ENCODE measurements around the gene ZNF593. TPM values are rescaled to one million over a fixed set of nuclear protein-coding genes. Genes with fewer than 3 reads are reported as not detected.
A peak's percentile ranks its signal among the peaks of the same experiment; 100 is the strongest.

The ZNF593 gene
- total RNA-seq, 2 donors from 2014 or later = 22.0 to 47.7 TPM

- no peak overlapping the region for H3K4me3 ChIP-seq
- no peaks in the 10 kb centered on the region for H3K27me3 ChIP-seq
- no peak overlapping the region for H3K27ac ChIP-seq
- no peaks in the 10 kb centered on the region for H3K9me3 ChIP-seq
- no peaks in the 10 kb centered on the region for H3K36me3 ChIP-seq
- intact Hi-C loops (cut with DNase I) = loop anchor here (5.0 to 10.0 kb wide), 2 partner anchors 52 to 165 kb away; no protein-coding TSS in a partner anchor
- H3K9ac ChIP-seq (ENCODE audit: low read depth in 2 of 2, low read length in 2 of 2) = no peak overlapping the region
- TF ChIP-seq CTCF (IDR thresholded peaks at IDR 0.05) = no peak
- H3K4me1 ChIP-seq = peaks cover 6% of the 10 kb centered on the region
- no peak for DNase-seq
These were observed 10.0 kb upstream of the ZNF593 start for GRCh38 chr1:26159743-26160039.

GRCh38 chr1:26160527-26161414, 8.9 kb upstream of the ZNF593 start:
- intact Hi-C loops (cut with DNase I) = loop anchor here (5.0 to 10.0 kb wide), 2 partner anchors 53 to 164 kb away; no protein-coding TSS in a partner anchor
- Histone ChIP-seq H3K36me3 (no peaks in the 10 kb centered on the region), H3K9me3 (no peaks in the 10 kb centered on the region), H3K27ac (no peak overlapping the region), H3K27me3 (no peaks in the 10 kb centered on the region), H3K4me1 (peaks cover 6% of the 10 kb centered on the region), H3K4me3 (peak overlapping the region; percentile 36), H3K9ac (ENCODE audit: low read depth in 2 of 2, low read length in 2 of 2) (peak overlapping the region; percentile 19 to 73)
- no peak for TF ChIP-seq CTCF (IDR thresholded peaks at IDR 0.05)
- no peak for DNase-seq

- no peaks in the 10 kb centered on the region for H3K9me3 ChIP-seq
- no peaks in the 10 kb centered on the region for H3K27me3 ChIP-seq
- peak overlapping the region; percentile 36 for H3K4me3 ChIP-seq
- no peaks in the 10 kb centered on the region for H3K36me3 ChIP-seq
- intact Hi-C loops (cut with DNase I) = loop anchor here (5.0 to 10.0 kb wide), 2 partner anchors 54 to 163 kb away; no protein-coding TSS in a partner anchor
- no peak for TF ChIP-seq CTCF (IDR thresholded peaks at IDR 0.05)
- H3K9ac ChIP-seq (ENCODE audit: low read depth in 2 of 2, low read length in 2 of 2) = peak overlapping the region; percentile 19 to 73
- H3K27ac ChIP-seq = no peak overlapping the region
- peak; percentile 56 for DNase-seq
- H3K4me1 ChIP-seq = peaks cover 6% of the 10 kb centered on the region
These were observed 8.1 kb upstream of the ZNF593 start for GRCh38 chr1:26161415-26162219.

- peak overlapping the region; percentile 36 for H3K4me3 ChIP-seq
These were observed 7.4 kb upstream of the ZNF593 start for GRCh38 chr1:26162220-26162709.

More at GRCh38 chr1:26162220-26162709, 7.4 kb upstream of the ZNF593 start:
- TF ChIP-seq CTCF (IDR thresholded peaks at IDR 0.05) = no peak
- Histone ChIP-seq H3K4me1 (peaks cover 6% of the 10 kb centered on the region), H3K9me3 (no peaks in the 10 kb centered on the region), H3K36me3 (no peaks in the 10 kb centered on the region), H3K27me3 (no peaks in the 10 kb centered on the region), H3K9ac (ENCODE audit: low read depth in 2 of 2, low read length in 2 of 2) (no peak overlapping the region), H3K27ac (no peak overlapping the region)
- intact Hi-C loops (cut with DNase I) = loop anchor here (5.0 to 10.0 kb wide), 2 partner anchors 55 to 163 kb away; no protein-coding TSS in a partner anchor
- no peak for DNase-seq

All from colonic mucosa (tissue), 4 donors.